HepG2 (cell line): Measurements from ENCODE around the gene SLC16A3. TPM values are rescaled to one million over a fixed set of nuclear protein-coding genes. Genes with fewer than 3 reads are reported as not detected.

Experiments
- ATAC-seq: fragments of 200-7000 bp; cut with Tn5 transposase; 3 replicates; pipeline ENCODE4 v1.9.1; 2020; ENCODE audit warnings: mild to moderate bottlenecking, moderate library complexity
- BruUV-seq: library from RNA; stranded (reverse); fragments of 400-500 nt; replicated peaks from 2 replicates; lab custom pipeline; 2021; lab: Mats Ljungman, UMichigan
- CTCF ChIA-PET: fragments of 300-600 bp; formaldehyde crosslinking; extraction: SDS; loops from one replicate; lab custom pipeline; 2021; ENCODE audit warnings: low total read pairs, inconsistent platforms, low intra/inter-chr PET ratio; lab: Yijun Ruan, JAX
- POLR2A ChIA-PET: fragments of 350-600 bp; sonication (Branson Sonifier 250); formaldehyde crosslinking; loops from one replicate; lab custom pipeline; 2020; ENCODE audit warnings: antibody characterized with exemption, inconsistent platforms; lab: Yijun Ruan, JAX
- DNase-seq: peaks from one replicate; pipeline ENCODE4 v3.0.0-alpha.2; 2015; ENCODE audit warnings: low spot score
- FAIRE-seq: peaks from 3 replicates; lab custom pipeline; 2011; peaks lifted over from hg19 to GRCh38; lab: Jason Lieb, UNC
- H2AFZ ChIP-seq: one replicate; pipeline ENCODE4 v1.6.1; 2011; ENCODE audit warnings: low read length, inconsistent platforms
- H3K27ac ChIP-seq: fragments of 300-600 bp; 3 replicates; pipeline ENCODE4 v1.8.0; 2011; ENCODE audit warnings: mixed run types, mild to moderate bottlenecking, mixed read lengths, low read length, inconsistent platforms; ENCODE audit not compliant: insufficient read depth; ENCODE audit errors: extremely low read length
- H3K27me3 ChIP-seq, 2 experiments: fragments of 200-600 bp in 1 of 2; 2 replicates in 1 of 2; 3 replicates in 1 of 2; pipeline versions ENCODE4 v1.6.0 to v1.8.0; 2011; ENCODE audit warnings: low read length in 2 of 2, mild to moderate bottlenecking in 2 of 2, moderate library complexity in 2 of 2, inconsistent platforms in 1 of 2; ENCODE audit not compliant: insufficient read depth in 2 of 2, control insufficient read depth in 1 of 2
- H3K36me3 ChIP-seq, 2 experiments: fragments of 200-600 bp in 1 of 2; replicated peaks in 1 of 2; 2 replicates in 1 of 2; 3 replicates in 1 of 2; pipeline versions ENCODE4 v1.5.1 to v1.8.0; 2011; ENCODE audit warnings: low read length in 2 of 2, inconsistent platforms in 1 of 2; ENCODE audit not compliant: insufficient read depth in 2 of 2, control insufficient read depth in 1 of 2
- H3K4me1 ChIP-seq: 2 replicates; pipeline ENCODE4 v1.5.1; 2012; ENCODE audit warnings: low read length, inconsistent platforms; ENCODE audit not compliant: insufficient read depth
- H3K4me2 ChIP-seq: 2 replicates; pipeline ENCODE4 v1.6.0; 2011; ENCODE audit warnings: low read depth, low read length, inconsistent platforms
- H3K4me3 ChIP-seq, 3 experiments: fragments of 200-600 bp in 1 of 3; sonication (generic), shearing (Covaris generic) in 1 of 3; replicated peaks in 1 of 3; 2 replicates each; pipeline ENCODE4 v1.5.1; 2011 to 2016; ENCODE audit warnings: low read length in 3 of 3, inconsistent platforms in 2 of 3, low read depth in 2 of 3, mild to moderate bottlenecking in 2 of 3, control low read depth in 1 of 3, mixed read lengths in 1 of 3; ENCODE audit not compliant: insufficient read depth in 1 of 3
- H3K79me2 ChIP-seq: one replicate; pipeline ENCODE4 v1.6.1; 2011; ENCODE audit warnings: low read length, inconsistent platforms; ENCODE audit not compliant: insufficient read depth
- H3K9ac ChIP-seq: 2 replicates; pipeline ENCODE4 v1.6.0; 2011; ENCODE audit warnings: mild to moderate bottlenecking, low read depth, low read length, inconsistent platforms; ENCODE audit not compliant: insufficient read depth
- H3K9me3 ChIP-seq: 2 replicates; pipeline ENCODE4 v1.5.1; 2012; ENCODE audit warnings: mild to moderate bottlenecking, low read length
- H4K20me1 ChIP-seq: 2 replicates; pipeline ENCODE4 v1.6.0; 2011; ENCODE audit warnings: inconsistent platforms, mild to moderate bottlenecking, low read length, moderate library complexity; ENCODE audit not compliant: insufficient read depth
- AGO1 ChIP-seq: fragments of 200-400 bp; formaldehyde crosslinking; IDR thresholded peaks from 2 replicates; pipeline ENCODE4 v1.6.1; 2017; ENCODE audit warnings: mild to moderate bottlenecking, low read depth, low read length, moderate library complexity; ENCODE audit not compliant: poor library complexity, severe bottlenecking
- BRCA1 ChIP-seq: sonication (generic); formaldehyde crosslinking; IDR thresholded peaks from 2 replicates; pipeline ENCODE4 v1.4.0; 2020; ENCODE audit warnings: missing genetic modification reagents
- CENPT ChIP-seq: sonication (generic); formaldehyde crosslinking; IDR thresholded peaks from 2 replicates; pipeline ENCODE4 v1.8.0; 2022; ENCODE audit warnings: low read depth, mild to moderate bottlenecking, moderate library complexity, missing genetic modification reagents
- CHCHD3 ChIP-seq: sonication (generic); formaldehyde crosslinking; IDR thresholded peaks from 2 replicates; pipeline ENCODE4 v1.8.0; 2022; ENCODE audit warnings: mild to moderate bottlenecking, missing genetic modification reagents, moderate library complexity
- ELF4 ChIP-seq: sonication (generic); formaldehyde crosslinking; IDR thresholded peaks from 2 replicates; pipeline ENCODE4 v1.5.0; 2020; ENCODE audit warnings: missing genetic modification reagents, mild to moderate bottlenecking, moderate library complexity, borderline replicate concordance
- GPN1 ChIP-seq: sonication (generic); formaldehyde crosslinking; IDR thresholded peaks from 2 replicates; pipeline ENCODE4 v1.5.1; 2020; ENCODE audit warnings: missing genetic modification reagents, borderline replicate concordance
- HNRNPLL ChIP-seq: fragments of 200-400 bp; formaldehyde crosslinking; IDR thresholded peaks from 2 replicates; pipeline ENCODE4 v1.6.1; 2017; ENCODE audit warnings: mild to moderate bottlenecking, low read depth, low read length; ENCODE audit not compliant: poor library complexity, severe bottlenecking
- NPAS2 ChIP-seq: sonication (generic); formaldehyde crosslinking; IDR thresholded peaks from 2 replicates; pipeline ENCODE4 v1.8.0; 2022; ENCODE audit warnings: mild to moderate bottlenecking, missing genetic modification reagents, borderline replicate concordance
- RAD21 ChIP-seq: fragments of 450-650 bp; formaldehyde crosslinking; IDR thresholded peaks from 2 replicates; pipeline ENCODE4 v1.5.0; 2020; ENCODE audit warnings: mild to moderate bottlenecking
- REL ChIP-seq: sonication (generic); formaldehyde crosslinking; conservative IDR thresholded peaks from 2 replicates; pipeline ENCODE4 v1.8.0; 2022; ENCODE audit warnings: mild to moderate bottlenecking, missing genetic modification reagents, moderate library complexity
- RNF219 ChIP-seq: sonication (generic); formaldehyde crosslinking; IDR thresholded peaks from 2 replicates; pipeline ENCODE4 v1.5.0; 2020; ENCODE audit warnings: mild to moderate bottlenecking, missing genetic modification reagents
- ZNF3 ChIP-seq: IDR thresholded peaks from 2 replicates; pipeline ENCODE4 v1.7.0; 2017; ENCODE audit warnings: inconsistent platforms
- ZNF646 ChIP-seq: sonication (generic); formaldehyde crosslinking; IDR thresholded peaks from 2 replicates; pipeline ENCODE4 v1.9.0; 2021; ENCODE audit warnings: mild to moderate bottlenecking, missing genetic modification reagents
- WGBS: methylation state at CpG from one replicate; pipeline ENCODE4 v1.1.6; 2017; ENCODE audit warnings: low lambda C conversion rate; 5-methylcytosine and 5-hydroxymethylcytosine counted together
- in situ Hi-C: cut with HindIII; loops from 2 replicates; pipeline ENCODE4 v1.10.0; 2017; ENCODE audit warnings: low pct_unique_long_range_greater_than_20kb; ENCODE audit not compliant: extremely low pct_ligation_motif_present
- intact Hi-C: fragments of 100-400 bp; cut with micrococcal nuclease; formaldehyde crosslinking; loops from one replicate; pipeline ENCODE4 v1.10.0; 2022; ENCODE audit not compliant: unreplicated experiment
- polyA plus RNA-seq, 8 experiments: library from polyadenylated mRNA; depleted of rRNA in 3 of 8; stranded (reverse) in 7 of 8; unstranded in 1 of 8; fragments of >200 nt; fragmentation: Illumina TruSeq in 4 of 8; extraction: Trizol in 4 of 8; gene quantifications; 2 replicates each; pipeline versions ENCODE4 v1.2.1 to v1.2.3, GENCODE V29; 2011 to 2016; ENCODE audit warnings: low read depth in 4 of 8, missing spikeins in 1 of 8, mixed read lengths in 1 of 8; ENCODE audit not compliant: insufficient read depth in 1 of 8
- total RNA-seq, 5 experiments: library from RNA; depleted of rRNA; stranded (reverse); fragments of >200 nt; fragmentation: Illumina TruSeq; extraction: Trizol; gene quantifications; 2 replicates each; pipeline ENCODE4 v1.2.3, GENCODE V29; 2016; ENCODE audit warnings: low read depth in 1 of 5

Gene SLC16A3
- total and polyA plus RNA-seq, 2 of the 13 experiments (the other 11 are each of a cell fraction or from before 2014, with no cell fraction given) = 242 to 349 TPM

- Histone ChIP-seq H3K36me3 (peaks cover 35 to 44% of the 10 kb centered on the region in 2 experiments), H3K4me1 (peaks cover 94% of the 10 kb centered on the region), H3K4me2 (no peak overlapping the region; the same call in 1 of the 2 replicates), H4K20me1 (peaks cover 100% of the 10 kb centered on the region), H3K27ac (peak overlapping the region; percentile 59), H3K27me3 (no peaks in the 10 kb centered on the region; a peak in 1 of 5 replicates), H3K9me3 (no peaks in the 10 kb centered on the region), H3K4me3 (peak overlapping the region in 1 of 3 experiments; percentile 27; a peak in 1 of 6 replicates), H3K79me2 (peaks cover 55% of the 10 kb centered on the region), H2AFZ (no peak overlapping the region), H3K9ac (peak overlapping the region; percentile 16; the same call in 1 of the 2 replicates)
- ChIA-PET POLR2A (interaction anchor here (0.7 to 2.6 kb wide), 22 partner anchors 8 to 245 kb away, joined by 3 to 23 read pairs (median 5); partner anchors contain the start of genes CCDC57 and CD7), CTCF (interaction anchor here (0.7 to 1.2 kb wide), 4 partner anchors 30 to 85 kb away, joined by 3 to 7 read pairs (median 3); no protein-coding TSS in a partner anchor)
- WGBS = 66% methylated on average over 34 of the region's 44 CpGs
- no TSS peak for BruUV-seq
- in situ Hi-C loops (no loop called here), intact Hi-C loops (loop anchor here (2.0 to 10.0 kb wide), 2 partner anchors 30 to 132 kb away; no protein-coding TSS in a partner anchor)
- peak; percentile 52 for ATAC-seq
- peak; percentile 92 for DNase-seq
- FAIRE-seq = peak; percentile 93
- TF ChIP-seq ZNF3 (CRISPR knock-in tag) (peak; percentile 66), BRCA1 (CRISPR knock-in tag) (peak; percentile 97; the same call in 1 of the 2 replicates), REL (CRISPR knock-in tag) (0 out of 2 replicates have a peak, but pooled peaks have one; percentile 77), NPAS2 (CRISPR knock-in tag) (no peak), CENPT (CRISPR knock-in tag) (peak; percentile 90), RAD21 (CRISPR knock-in tag) (peak; percentile 95), RNF219 (no peak; the same call in 1 of the 2 replicates), ZNF646 (peak; percentile 37; the same call in 1 of the 2 replicates), CHCHD3 (peak; percentile 94), GPN1 (CRISPR knock-in tag) (peak; percentile 26; the same call in 1 of the 2 replicates), AGO1 (peak; percentile 76), HNRNPLL (no peak), ELF4 (CRISPR knock-in tag) (no peak)
Measured at GRCh38 chr17:82236142-82236971, 7.5 kb downstream of the SLC16A3 start.
